GM12878 (cell line): ENCODE results near the gene S100A3.

Experiments used
- CEBPZ ChIP-seq: fragments of 150-350 bp; IDR thresholded peaks from 2 replicates; pipeline ENCODE4 v1.6.1; 2016; ENCODE audit warnings: low read depth, low read length
- CTCF ChIP-seq, 3 experiments: IDR thresholded peaks in 2 of 3; conservative IDR thresholded peaks in 1 of 3; 2 replicates each; pipeline ENCODE4 v1.5.1; 2011; ENCODE audit warnings: low read depth in 3 of 3, low read length in 3 of 3, mild to moderate bottlenecking in 3 of 3, control low read depth in 2 of 3, moderate library complexity in 2 of 3, inconsistent platforms in 1 of 3, mixed read lengths in 1 of 3; ENCODE audit not compliant: control insufficient read depth in 2 of 3, insufficient read depth in 1 of 3; ENCODE audit errors: extremely low read depth in 1 of 3
- ESRRA ChIP-seq: IDR thresholded peaks from 2 replicates; pipeline ENCODE4 v1.6.1; 2012; ENCODE audit warnings: mild to moderate bottlenecking, low read length, improper control_type of control experiment
- GABPA ChIP-seq: IDR thresholded peaks from 2 replicates; pipeline ENCODE4 v1.6.1; 2014; ENCODE audit warnings: antibody characterized with exemption, low read depth, mild to moderate bottlenecking, inconsistent platforms
- IRF4 ChIP-seq: IDR thresholded peaks from 2 replicates; pipeline ENCODE4 v1.6.1; 2011; ENCODE audit warnings: low read depth, low read length
- PKNOX1 ChIP-seq: fragments of 450-650 bp; IDR thresholded peaks from 2 replicates; pipeline ENCODE4 v1.6.1; 2016; ENCODE audit warnings: mild to moderate bottlenecking
- TARDBP ChIP-seq: IDR thresholded peaks from 2 replicates; pipeline ENCODE4 v1.6.1; 2016; ENCODE audit warnings: borderline replicate concordance
- TF ChIP-seq, protein P1 (sequence below): fragments of 450-650 bp; IDR thresholded peaks from 2 replicates; pipeline ENCODE4 v1.6.1; 2017; ENCODE audit warnings: mild to moderate bottlenecking, moderate library complexity

DNA sequence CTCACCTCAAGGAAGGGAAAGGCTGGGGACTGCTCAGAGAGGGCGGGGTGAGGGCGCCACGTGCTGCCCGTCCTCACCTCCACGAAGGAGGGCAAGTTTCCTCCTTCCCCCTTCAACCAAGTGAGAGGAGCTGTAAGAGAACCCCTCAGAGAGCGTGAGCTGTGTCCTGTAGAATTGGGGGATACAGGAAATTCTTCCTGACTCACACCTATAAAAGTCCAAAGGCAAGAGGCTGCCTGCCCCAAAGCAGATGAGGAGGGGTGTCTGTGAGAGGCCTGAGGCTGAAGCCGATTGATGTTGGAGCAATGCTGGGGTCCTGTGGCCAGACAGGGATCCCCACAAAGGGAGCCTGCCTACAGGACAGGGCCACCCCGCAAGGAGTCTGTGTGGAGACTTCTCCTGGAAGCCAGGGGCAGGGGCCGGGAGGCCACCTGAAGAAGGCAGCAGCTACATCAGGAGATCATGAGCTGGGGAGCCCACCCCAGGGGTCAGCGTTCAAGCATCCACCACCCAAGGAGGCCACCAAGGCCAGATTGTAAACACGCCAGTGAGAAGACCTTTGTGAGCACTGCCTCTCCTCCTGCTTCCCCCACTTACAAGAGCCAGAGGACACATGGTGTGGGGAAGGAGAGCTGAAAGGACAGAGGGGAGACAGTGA lies 41.0 kb downstream of the S100A3 start:
- TF ChIP-seq GABPA (no peak), PKNOX1 (no peak), TARDBP (no peak), CTCF (IDR thresholded peaks at IDR 0.05 in 2 of 3, conservative IDR thresholded peaks at IDR 0.05 in 1 of 3; ENCODE audit: control insufficient read depth in 2 of 3, extremely low read depth in 1 of 3, insufficient read depth in 1 of 3, low read depth in 3 of 3, low read length in 3 of 3) (no peak), ESRRA (no peak), CEBPZ (no peak), IRF4 (no peak)
- TF ChIP-seq, protein P1, sequence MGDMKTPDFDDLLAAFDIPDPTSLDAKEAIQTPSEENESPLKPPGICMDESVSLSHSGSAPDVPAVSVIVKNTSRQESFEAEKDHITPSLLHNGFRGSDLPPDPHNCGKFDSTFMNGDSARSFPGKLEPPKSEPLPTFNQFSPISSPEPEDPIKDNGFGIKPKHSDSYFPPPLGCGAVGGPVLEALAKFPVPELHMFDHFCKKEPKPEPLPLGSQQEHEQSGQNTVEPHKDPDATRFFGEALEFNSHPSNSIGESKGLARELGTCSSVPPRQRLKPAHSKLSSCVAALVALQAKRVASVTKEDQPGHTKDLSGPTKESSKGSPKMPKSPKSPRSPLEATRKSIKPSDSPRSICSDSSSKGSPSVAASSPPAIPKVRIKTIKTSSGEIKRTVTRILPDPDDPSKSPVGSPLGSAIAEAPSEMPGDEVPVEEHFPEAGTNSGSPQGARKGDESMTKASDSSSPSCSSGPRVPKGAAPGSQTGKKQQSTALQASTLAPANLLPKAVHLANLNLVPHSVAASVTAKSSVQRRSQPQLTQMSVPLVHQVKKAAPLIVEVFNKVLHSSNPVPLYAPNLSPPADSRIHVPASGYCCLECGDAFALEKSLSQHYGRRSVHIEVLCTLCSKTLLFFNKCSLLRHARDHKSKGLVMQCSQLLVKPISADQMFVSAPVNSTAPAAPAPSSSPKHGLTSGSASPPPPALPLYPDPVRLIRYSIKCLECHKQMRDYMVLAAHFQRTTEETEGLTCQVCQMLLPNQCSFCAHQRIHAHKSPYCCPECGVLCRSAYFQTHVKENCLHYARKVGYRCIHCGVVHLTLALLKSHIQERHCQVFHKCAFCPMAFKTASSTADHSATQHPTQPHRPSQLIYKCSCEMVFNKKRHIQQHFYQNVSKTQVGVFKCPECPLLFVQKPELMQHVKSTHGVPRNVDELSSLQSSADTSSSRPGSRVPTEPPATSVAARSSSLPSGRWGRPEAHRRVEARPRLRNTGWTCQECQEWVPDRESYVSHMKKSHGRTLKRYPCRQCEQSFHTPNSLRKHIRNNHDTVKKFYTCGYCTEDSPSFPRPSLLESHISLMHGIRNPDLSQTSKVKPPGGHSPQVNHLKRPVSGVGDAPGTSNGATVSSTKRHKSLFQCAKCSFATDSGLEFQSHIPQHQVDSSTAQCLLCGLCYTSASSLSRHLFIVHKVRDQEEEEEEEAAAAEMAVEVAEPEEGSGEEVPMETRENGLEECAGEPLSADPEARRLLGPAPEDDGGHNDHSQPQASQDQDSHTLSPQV: no peak
